Testis (tissue), 5 donors: ENCODE results near the gene ELN. TPM values are rescaled to one million over a fixed set of nuclear protein-coding genes. Genes with fewer than 3 reads are reported as not detected.
"Not testable (repeated sequence)": the region's sequence is repeated elsewhere in the genome, so short reads cannot be mapped to it uniquely, and the experiment has no call there.

ENCODE experiments used
- DNase-seq: peaks from one replicate; pipeline ENCODE4 v3.0.0-alpha.2; 2019
- H3K27ac ChIP-seq, 2 donors: fragments of 200-600 bp; sonication (generic); one replicate each; pipeline ENCODE4 v1.5.1; 2019
- H3K27me3 ChIP-seq: fragments of 200-600 bp; sonication (generic); one replicate; pipeline ENCODE4 v1.5.1; 2019
- H3K36me3 ChIP-seq: fragments of 200-600 bp; sonication (generic); one replicate; pipeline ENCODE4 v1.5.1; 2017; ENCODE audit warnings: low read depth; ENCODE audit errors: missing control alignments
- H3K4me1 ChIP-seq: fragments of 200-600 bp; sonication (generic); one replicate; pipeline ENCODE4 v1.5.1; 2019
- H3K4me3 ChIP-seq, 2 donors: fragments of 200-600 bp; sonication (generic); one replicate each; pipeline ENCODE4 v1.5.1; 2017 to 2019
- H3K9me3 ChIP-seq: fragments of 200-600 bp; sonication (generic); one replicate; pipeline ENCODE4 v1.5.1; 2017
- POLR2A ChIP-seq: fragments of 450-650 bp; IDR thresholded peaks from one replicate; pipeline ENCODE4 v1.6.1; 2017; ENCODE audit warnings: antibody characterized with exemption, mild to moderate bottlenecking, moderate library complexity
- WGBS, 2 donors: methylation state at CpG; one replicate each; pipeline ENCODE4 v1.1.5; 2018; 5-methylcytosine and 5-hydroxymethylcytosine counted together
- intact Hi-C: fragments of 100-400 bp; cut with DNase I; formaldehyde crosslinking; loops from one replicate; pipeline ENCODE4 v1.15.1; 2023; ENCODE audit warnings: low total_unique reads
- long read RNA-seq, 2 donors: transcript quantifications; one replicate each; lab custom pipeline, GENCODE V29; 2026
- polyA plus RNA-seq: library from polyadenylated mRNA; stranded (reverse); fragments of 350-450 nt; fragmentation: Illumina TruSeq; extraction: RNeasy Lipid Tissue Mini Kit (QIAGEN cat#74804); gene quantifications from one replicate; pipeline ENCODE4 v1.2.3, GENCODE V29; 2014; ENCODE audit warnings: low read depth, low replicate concordance; ENCODE audit not compliant: insufficient read depth
- total RNA-seq, 2 donors: library from RNA; depleted of rRNA; stranded (reverse); fragments of >200 nt; gene quantifications; one replicate each; pipeline ENCODE4 v1.2.3, GENCODE V29; 2016
- TF ChIP-seq, protein P1 (sequence below), 3 experiments: fragments of 450-650 bp in 2 of 3; fragments of 200-600 bp in 1 of 3; sonication (generic) in 1 of 3; IDR thresholded peaks; one replicate each; pipeline ENCODE4 v1.5.1; 2016 to 2019; ENCODE audit warnings: antibody characterized with exemption in 3 of 3, mild to moderate bottlenecking in 2 of 3, moderate library complexity in 1 of 3

ELN gene
- 10 to 100 TPM; 24.6 to 35.2 TPM for total RNA-seq
- 55.9 TPM for polyA plus RNA-seq
- long read RNA-seq, donor 1, partial matches to known transcripts, result 11 of 23 reads
- long read RNA-seq, donor 1, other reads (novel, unspliced or antisense), result 0 of 23 reads
- long read RNA-seq, donor 2, partial matches to known transcripts, result 0 of 7 reads
- long read RNA-seq, donor 2, other reads (novel, unspliced or antisense), result 0 of 7 reads

DNA sequence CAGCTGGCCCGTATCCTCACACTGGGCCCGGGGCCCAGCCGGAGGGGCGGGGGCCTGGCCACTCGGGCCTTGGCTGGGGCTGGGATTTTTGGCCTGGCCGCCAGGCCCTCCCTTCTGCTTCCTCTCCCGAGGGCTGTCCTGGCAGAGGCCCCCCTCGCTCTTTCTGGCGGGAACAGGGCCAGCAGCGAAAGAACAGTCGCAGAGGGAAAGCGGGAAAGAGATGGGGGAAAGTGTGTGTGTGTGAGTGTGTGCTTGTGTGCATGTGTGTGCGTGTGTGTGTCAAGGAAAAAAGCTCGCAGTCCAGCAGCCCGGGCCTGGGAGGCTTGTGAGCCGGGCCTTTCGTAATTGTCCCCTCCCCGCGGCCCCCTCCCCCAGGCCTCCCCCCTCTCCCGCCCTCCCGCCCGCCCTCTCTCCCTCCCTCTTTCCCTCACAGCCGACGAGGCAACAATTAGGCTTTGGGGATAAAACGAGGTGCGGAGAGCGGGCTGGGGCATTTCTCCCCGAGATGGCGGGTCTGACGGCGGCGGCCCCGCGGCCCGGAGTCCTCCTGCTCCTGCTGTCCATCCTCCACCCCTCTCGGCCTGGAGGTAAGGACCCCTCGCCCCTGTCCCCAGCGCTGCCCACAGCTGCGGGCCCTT is at the start of gene ELN:
Gene ELN (plus strand): TSS at position 491 of the 638 bp plus-strand sequence. CDS start 15 bp downstream, at position 506.
- Histone ChIP-seq H3K9me3 (no peaks in the 10 kb centered on the region), H3K4me3 (peak within 1 kb of the TSS; percentile 51 to 69), H3K27me3 (no peaks in the 10 kb centered on the region), H3K4me1 (peaks cover 46% of the 10 kb centered on the region), H3K36me3 (no peaks in the 10 kb centered on the region), H3K27ac (peak within 1 kb of the TSS; percentile 74 to 80)
- WGBS, 2 donors, result 23 to 25% methylated on average over 4 to 34 of the region's 39 CpGs
- TF ChIP-seq, protein P1, sequence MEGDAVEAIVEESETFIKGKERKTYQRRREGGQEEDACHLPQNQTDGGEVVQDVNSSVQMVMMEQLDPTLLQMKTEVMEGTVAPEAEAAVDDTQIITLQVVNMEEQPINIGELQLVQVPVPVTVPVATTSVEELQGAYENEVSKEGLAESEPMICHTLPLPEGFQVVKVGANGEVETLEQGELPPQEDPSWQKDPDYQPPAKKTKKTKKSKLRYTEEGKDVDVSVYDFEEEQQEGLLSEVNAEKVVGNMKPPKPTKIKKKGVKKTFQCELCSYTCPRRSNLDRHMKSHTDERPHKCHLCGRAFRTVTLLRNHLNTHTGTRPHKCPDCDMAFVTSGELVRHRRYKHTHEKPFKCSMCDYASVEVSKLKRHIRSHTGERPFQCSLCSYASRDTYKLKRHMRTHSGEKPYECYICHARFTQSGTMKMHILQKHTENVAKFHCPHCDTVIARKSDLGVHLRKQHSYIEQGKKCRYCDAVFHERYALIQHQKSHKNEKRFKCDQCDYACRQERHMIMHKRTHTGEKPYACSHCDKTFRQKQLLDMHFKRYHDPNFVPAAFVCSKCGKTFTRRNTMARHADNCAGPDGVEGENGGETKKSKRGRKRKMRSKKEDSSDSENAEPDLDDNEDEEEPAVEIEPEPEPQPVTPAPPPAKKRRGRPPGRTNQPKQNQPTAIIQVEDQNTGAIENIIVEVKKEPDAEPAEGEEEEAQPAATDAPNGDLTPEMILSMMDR (IDR thresholded peaks at IDR 0.05), result no peak
- no peak for TF ChIP-seq POLR2A
- intact Hi-C loops, result loop anchor here (5.0 kb wide), 1 partner anchor 136 kb away; no protein-coding TSS in a partner anchor
- peak; percentile 87 for DNase-seq

DNA sequence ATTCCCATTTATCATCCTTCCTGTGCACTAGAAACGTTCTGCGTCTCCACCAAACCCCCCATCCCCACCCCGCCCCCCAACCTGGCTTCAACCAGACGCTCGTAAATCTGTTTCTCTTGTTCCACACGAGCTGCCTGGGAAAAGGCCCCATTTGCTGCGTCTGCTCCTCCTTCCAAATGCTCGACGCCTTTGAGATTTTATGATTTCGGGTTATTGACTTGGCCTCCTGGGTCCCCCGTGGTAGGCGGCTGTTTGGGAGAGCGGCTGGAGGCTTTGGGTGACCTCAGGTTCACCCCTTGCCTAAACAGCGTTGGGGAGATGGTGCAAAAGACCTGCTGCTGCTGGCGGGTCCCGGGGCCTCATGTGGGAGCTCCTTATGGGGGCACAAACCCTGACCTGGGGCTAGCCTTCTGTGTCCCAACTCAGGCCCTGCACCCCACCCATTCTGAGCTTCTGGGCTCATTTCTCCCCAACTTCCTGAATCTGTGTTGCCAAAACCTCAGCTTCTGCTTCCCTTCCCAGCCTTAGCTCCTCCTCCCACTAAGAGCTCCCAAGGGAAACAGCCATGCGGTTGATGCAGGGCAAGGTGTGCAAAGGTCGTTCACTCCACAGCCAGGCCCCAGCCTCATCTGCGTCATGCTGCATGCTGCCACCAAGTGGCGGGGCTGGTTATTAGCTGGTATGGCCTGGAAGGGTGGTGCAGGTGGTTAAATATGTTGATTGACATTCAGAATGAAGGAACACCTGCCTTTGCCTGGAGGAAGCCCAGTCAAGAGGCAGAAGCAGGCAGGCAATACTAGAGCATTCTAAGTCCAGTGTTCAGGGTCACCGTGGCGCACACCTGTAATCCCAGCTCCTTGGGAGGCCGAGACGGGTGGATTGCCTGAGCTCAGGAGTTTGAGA is 49.1 kb upstream of the ELN start:
- no peaks in the 10 kb centered on the region for H3K36me3 ChIP-seq
- 53 to 71% methylated on average over 22 to 24 of the region's 24 CpGs for WGBS, 2 donors
- DNase-seq, result no peak
- H3K27ac ChIP-seq, result no peak overlapping the region
- intact Hi-C loops, result no loop called here
- TF ChIP-seq, protein P1 (IDR thresholded peaks at IDR 0.05), result no peak
- TF ChIP-seq POLR2A, result no peak
- no peaks in the 10 kb centered on the region for H3K27me3 ChIP-seq
- no peak overlapping the region for H3K4me3 ChIP-seq
- H3K4me1 ChIP-seq, result no peaks in the 10 kb centered on the region
- no peaks in the 10 kb centered on the region for H3K9me3 ChIP-seq

DNA sequence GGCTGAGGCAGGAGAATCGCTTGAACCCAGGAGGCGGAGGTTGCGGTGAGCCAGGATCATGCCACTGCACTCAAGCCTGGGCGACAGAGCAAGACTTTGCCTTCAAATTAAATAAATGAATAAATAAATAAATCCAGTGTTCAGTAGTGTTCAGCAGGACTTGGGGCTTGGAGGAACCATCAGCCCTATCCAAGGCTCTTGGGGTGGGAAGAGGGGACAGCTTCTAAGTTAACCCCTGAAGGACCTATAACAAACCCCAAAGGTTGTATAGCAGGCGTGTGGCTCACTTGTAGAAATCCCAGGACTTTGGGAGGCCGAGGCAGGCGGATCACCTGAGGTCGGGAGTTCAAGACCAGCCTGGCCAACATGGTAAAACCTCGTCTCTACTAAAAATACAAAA is 48.3 kb upstream of the ELN start:
- H3K27ac ChIP-seq, H3K9me3 ChIP-seq, DNase-seq, H3K4me3 ChIP-seq, H3K27me3 ChIP-seq, intact Hi-C loops, H3K36me3 ChIP-seq, H3K4me1 ChIP-seq: not testable (repeated sequence)
- WGBS, 2 donors, result 94 to 95% methylated on average over 9 of the region's 9 CpGs

DNA sequence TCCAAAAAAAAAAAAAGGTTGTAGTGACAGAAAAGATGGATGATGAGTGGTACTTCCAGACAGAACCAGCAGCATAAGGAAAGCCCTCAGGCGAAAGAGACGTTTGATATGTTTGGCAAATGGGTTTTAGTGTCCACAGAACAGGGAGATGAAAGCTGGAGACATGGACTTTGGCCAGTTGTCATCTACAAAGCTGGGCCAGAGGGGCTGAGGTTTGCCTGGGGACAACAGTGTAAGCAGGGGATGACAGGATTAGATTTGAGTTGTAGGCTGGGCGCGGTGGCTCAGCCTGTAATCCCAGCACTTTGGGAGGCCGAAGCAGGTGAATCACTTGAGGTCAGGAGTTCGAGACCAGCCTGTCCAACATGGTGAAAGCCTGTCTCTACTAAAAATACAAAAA is 47.8 kb upstream of the ELN start:
- Histone ChIP-seq H3K27me3 (no peaks in the 10 kb centered on the region), H3K27ac (no peak overlapping the region), H3K36me3 (no peaks in the 10 kb centered on the region), H3K9me3 (no peaks in the 10 kb centered on the region), H3K4me1 (no peaks in the 10 kb centered on the region), H3K4me3 (no peak overlapping the region)
- intact Hi-C loops, result no loop called here
- DNase-seq, result no peak
- TF ChIP-seq POLR2A, result no peak
- TF ChIP-seq, protein P1 (IDR thresholded peaks at IDR 0.05), result no peak
- 94 to 97% methylated on average over 6 of the region's 6 CpGs for WGBS, 2 donors

DNA sequence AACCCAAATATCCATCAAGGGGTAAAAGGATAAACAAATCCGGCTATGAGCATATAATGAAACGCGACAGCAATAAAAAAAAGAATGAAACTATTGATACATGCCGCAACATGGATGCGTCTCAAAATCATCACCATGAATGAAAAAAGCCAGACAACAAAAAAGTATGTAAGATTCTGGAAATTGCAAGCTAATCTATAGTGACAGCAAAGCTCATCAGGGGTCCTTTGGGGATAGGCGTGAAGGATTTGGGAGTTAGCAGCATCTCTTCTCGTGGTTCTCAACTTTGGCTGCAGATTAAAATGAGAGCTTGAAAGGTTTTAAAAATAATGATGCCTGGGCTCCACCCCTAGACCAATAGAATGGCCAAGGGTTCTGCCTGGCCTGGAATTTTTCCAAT is 46.0 kb upstream of the ELN start:
- WGBS, 2 donors, result 87 to 90% methylated on average over 7 of the region's 7 CpGs
- TF ChIP-seq, protein P1 (IDR thresholded peaks at IDR 0.05), result no peak
- no peak for TF ChIP-seq POLR2A

More for the DNA sequence above, 46.0 kb upstream of the ELN start:
- Histone ChIP-seq H3K36me3 (no peaks in the 10 kb centered on the region), H3K9me3 (no peaks in the 10 kb centered on the region), H3K4me3 (no peak overlapping the region), H3K4me1 (peaks cover 3% of the 10 kb centered on the region), H3K27ac (no peak overlapping the region), H3K27me3 (no peaks in the 10 kb centered on the region)
- no peak for DNase-seq
- intact Hi-C loops, result no loop called here
